GM12878 (cell line): ENCODE measurements around the gene TRAPPC6A. TPM values are rescaled to one million over a fixed set of nuclear protein-coding genes. Genes with fewer than 3 reads are reported as not detected.

Source experiments
- ATAC-seq: fragments of 200-7000 bp; cut with Tn5 transposase; 3 replicates; pipeline ENCODE4 v1.9.1; 2020; ENCODE audit warnings: mild to moderate bottlenecking, moderate library complexity
- BruUV-seq: library from RNA; stranded (reverse); fragments of 400-500 nt; replicated peaks from 2 replicates; lab custom pipeline; 2021; lab: Mats Ljungman, UMichigan
- CTCF ChIA-PET: fragments of 300-600 bp; sonication (Branson Sonifier 250); formaldehyde crosslinking; extraction: SDS; loops from one replicate; lab custom pipeline; 2021; ENCODE audit warnings: inconsistent platforms; lab: Yijun Ruan, JAX
- POLR2A ChIA-PET: fragments of 350-600 bp; formaldehyde crosslinking; extraction: SDS; loops from one replicate; lab custom pipeline; 2021; ENCODE audit warnings: inconsistent platforms; lab: Charles Lee
- RAD21 ChIA-PET: fragments of 300-600 bp; sonication (Branson Sonifier 250); formaldehyde crosslinking; loops from one replicate; lab custom pipeline; 2023; ENCODE audit warnings: antibody characterized with exemption; ENCODE audit not compliant: unreplicated experiment; lab: Charles Lee
- SMC1A ChIA-PET: fragments of 300-600 bp; sonication (Branson Sonifier 250); formaldehyde crosslinking; loops from one replicate; lab custom pipeline; 2023; ENCODE audit not compliant: unreplicated experiment, uncharacterized antibody; lab: Charles Lee
- DNase-seq: peaks from one replicate; pipeline ENCODE4 v3.0.0-alpha.2; 2011; ENCODE audit warnings: low read depth, low spot score
- FAIRE-seq: peaks from 3 replicates; lab custom pipeline; 2011; peaks lifted over from hg19 to GRCh38; lab: Jason Lieb, UNC
- H2AFZ ChIP-seq: 2 replicates; pipeline ENCODE4 v1.6.0; 2011; ENCODE audit warnings: low read depth, low read length, control low read depth; ENCODE audit not compliant: control insufficient read depth
- H3K27ac ChIP-seq: 2 replicates; pipeline ENCODE4 v1.5.1; 2011; ENCODE audit warnings: control low read depth; ENCODE audit not compliant: control insufficient read depth, insufficient read depth
- H3K27me3 ChIP-seq, 2 experiments: replicated peaks in 1 of 2; 2 replicates each; pipeline versions ENCODE4 v1.6.0 to v1.6.1; 2011; ENCODE audit warnings: low read length in 1 of 2; ENCODE audit not compliant: control insufficient read depth in 2 of 2, insufficient read depth in 2 of 2
- H3K36me3 ChIP-seq, 2 experiments: 2 replicates each; pipeline ENCODE4 v1.5.1; 2011; ENCODE audit warnings: low read length in 1 of 2; ENCODE audit not compliant: control insufficient read depth in 2 of 2, insufficient read depth in 2 of 2
- H3K4me1 ChIP-seq: 2 replicates; pipeline ENCODE4 v1.6.1; 2011; ENCODE audit warnings: mild to moderate bottlenecking, low read length, moderate library complexity, mixed read lengths; ENCODE audit not compliant: control insufficient read depth, insufficient read depth
- H3K4me2 ChIP-seq: 2 replicates; pipeline ENCODE4 v1.6.0; 2011; ENCODE audit warnings: control low read depth; ENCODE audit not compliant: control insufficient read depth, insufficient read depth
- H3K4me3 ChIP-seq: fragments of 200-600 bp; sonication (generic); 2 replicates; pipeline ENCODE4 v1.5.1; 2016
- H3K79me2 ChIP-seq: 2 replicates; pipeline ENCODE4 v1.6.0; 2011; ENCODE audit warnings: low read length; ENCODE audit not compliant: control insufficient read depth, insufficient read depth
- H3K9ac ChIP-seq: 2 replicates; pipeline ENCODE4 v1.8.0; 2011; ENCODE audit warnings: low read length, control low read depth, mixed read lengths; ENCODE audit not compliant: control insufficient read depth, insufficient read depth
- H3K9me3 ChIP-seq: replicated peaks from 3 replicates; pipeline ENCODE4 v1.5.1; 2011; ENCODE audit warnings: mild to moderate bottlenecking, low read length; ENCODE audit not compliant: control insufficient read depth, insufficient read depth
- H4K20me1 ChIP-seq: 2 replicates; pipeline ENCODE4 v1.6.0; 2011; ENCODE audit not compliant: control insufficient read depth, insufficient read depth
- IKZF1 ChIP-seq: fragments of 450-650 bp; conservative IDR thresholded peaks from 2 replicates; pipeline ENCODE4 v1.6.1; 2017; ENCODE audit warnings: antibody characterized with exemption, mild to moderate bottlenecking
- SIX5 ChIP-seq: IDR thresholded peaks from 2 replicates; pipeline ENCODE4 v1.6.1; 2011; ENCODE audit warnings: mild to moderate bottlenecking, low read depth, low read length, moderate library complexity; ENCODE audit not compliant: severe bottlenecking
- SP1 ChIP-seq: IDR thresholded peaks from one replicate; pipeline ENCODE4 v1.6.1; 2011; ENCODE audit warnings: low read depth, low read length
- ZNF207 ChIP-seq: fragments of 450-650 bp; IDR thresholded peaks from 2 replicates; pipeline ENCODE4 v1.6.1; 2014; ENCODE audit warnings: antibody characterized with exemption, mild to moderate bottlenecking, borderline replicate concordance
- ZSCAN29 ChIP-seq: fragments of 450-650 bp; IDR thresholded peaks from 2 replicates; pipeline ENCODE4 v1.6.1; 2017; ENCODE audit warnings: mild to moderate bottlenecking, moderate library complexity
- WGBS: methylation state at CpG from one replicate; pipeline ENCODE4 v1.1.6; 2016; ENCODE audit warnings: low lambda C conversion rate; ENCODE audit not compliant: insufficient replicate concordance, insufficient coverage; ENCODE audit errors: missing lambda C conversion rate; 5-methylcytosine and 5-hydroxymethylcytosine counted together
- in situ Hi-C: fragments of 300-500 bp; cut with MboI; formaldehyde crosslinking; loops from 9 replicates; pipeline ENCODE4 v1.14.3; 2018; ENCODE audit warnings: mixed read lengths
- intact Hi-C: fragments of 100-400 bp; cut with micrococcal nuclease; formaldehyde crosslinking; loops from one replicate; pipeline ENCODE4 v1.14.2; 2022; ENCODE audit not compliant: unreplicated experiment
- polyA plus RNA-seq, 11 experiments: library from polyadenylated mRNA; depleted of rRNA in 4 of 11; unstranded in 6 of 11; stranded (reverse) in 5 of 11; fragments of >200 nt; fragmentation: Nextera tagmentation in 4 of 11; fragmentation: Illumina TruSeq in 1 of 11; extraction: Ambion mirVana in 4 of 11; extraction: Trizol in 1 of 11; gene quantifications; 1 replicate in 1 of 11; 2 replicates in 10 of 11; pipeline versions ENCODE4 v1.2.1 to v1.2.3, GENCODE V29; 2011 to 2016; ENCODE audit warnings: inconsistent platforms in 2 of 11, missing spikeins in 2 of 11, low read depth in 1 of 11
- total RNA-seq, 4 experiments: library from RNA; depleted of rRNA in 3 of 4; stranded (reverse); fragments of >200 nt in 3 of 4; fragmentation: Illumina TruSeq in 1 of 4; extraction: Trizol in 1 of 4; gene quantifications; 2 replicates each; pipeline versions ENCODE4 v1.2.1 to v1.2.3, GENCODE V29; 2013 to 2021
- TF ChIP-seq, protein P1 (sequence below): IDR thresholded peaks from 2 replicates; pipeline ENCODE4 v1.6.1; 2011; ENCODE audit warnings: mild to moderate bottlenecking, low read depth, low read length, moderate library complexity; ENCODE audit not compliant: insufficient replicate concordance
- TF ChIP-seq, protein P2 (sequence below): fragments of 450-650 bp; formaldehyde crosslinking; IDR thresholded peaks from 2 replicates; pipeline ENCODE4 v1.4.0; 2022; ENCODE audit warnings: mild to moderate bottlenecking, moderate library complexity
- TF ChIP-seq, protein P3 (sequence below): IDR thresholded peaks from 2 replicates; pipeline ENCODE4 v1.6.1; 2012; ENCODE audit warnings: low read depth, low read length, improper control_type of control experiment

The TRAPPC6A gene
- total and polyA plus RNA-seq, 10 of the 15 experiments (the other 5 are each of a cell fraction or from before 2014, with no cell fraction given): 1.8 to 83.9 (median 35.8) TPM

DNA sequence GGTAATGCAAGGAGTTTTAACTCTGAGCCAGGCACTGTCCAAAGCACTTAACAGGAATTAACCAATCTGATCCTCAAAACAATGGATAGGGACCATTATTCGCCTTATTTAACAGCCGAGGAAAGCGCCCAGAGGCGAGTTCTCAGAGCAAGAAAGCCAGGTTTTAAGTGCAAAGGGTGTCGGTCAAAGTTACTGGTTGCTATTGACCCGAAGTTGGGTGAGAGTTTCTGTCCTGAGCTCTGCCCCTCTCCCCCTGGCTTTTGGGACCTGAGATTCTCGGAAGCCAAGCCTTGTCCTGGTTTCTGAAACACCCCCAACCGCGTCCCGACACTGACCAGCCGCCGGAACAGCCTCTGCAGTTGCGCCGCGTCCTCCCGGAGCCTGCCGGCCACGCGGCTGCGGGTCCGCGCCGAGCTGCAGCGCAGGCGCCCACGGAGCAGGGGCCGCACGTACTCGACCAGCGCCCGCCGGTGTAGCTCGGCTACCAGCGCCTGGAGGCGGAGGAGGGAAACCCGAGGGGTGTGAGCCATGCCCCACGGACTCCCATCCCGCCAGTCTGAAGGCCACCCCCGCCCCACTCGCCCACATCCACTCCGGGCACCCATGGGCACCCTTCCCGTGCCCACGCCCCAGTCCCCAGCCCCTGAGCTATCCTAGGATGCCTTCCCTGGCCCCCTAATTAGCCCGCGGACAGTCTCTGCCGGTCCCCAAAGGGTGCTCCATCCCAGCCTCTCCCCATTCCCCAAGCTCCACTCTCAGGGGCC lies 39.3 kb upstream of the TRAPPC6A start:
- BruUV-seq: no TSS peak
- ChIA-PET SMC1A (no interaction called here), RAD21 (no interaction called here), CTCF (no interaction called here), POLR2A (no interaction called here)
- WGBS: 56% methylated on average over 39 of the region's 46 CpGs
- DNase-seq (no peak), FAIRE-seq (no peak), ATAC-seq (no peak)
- Histone ChIP-seq H3K36me3 (no peaks in the 10 kb centered on the region), H3K4me3 (no peak overlapping the region), H3K79me2 (no peaks in the 10 kb centered on the region), H3K9me3 (no peaks in the 10 kb centered on the region), H3K27me3 (peaks cover 2 to 3% of the 10 kb centered on the region in 2 experiments), H3K4me2 (no peak overlapping the region), H3K9ac (no peak overlapping the region), H3K27ac (no peak overlapping the region), H2AFZ (no peak overlapping the region), H3K4me1 (no peaks in the 10 kb centered on the region), H4K20me1 (no peaks in the 10 kb centered on the region)
- intact Hi-C loops: no loop called here
- in situ Hi-C loops: no loop called here
- TF ChIP-seq, protein P1, sequence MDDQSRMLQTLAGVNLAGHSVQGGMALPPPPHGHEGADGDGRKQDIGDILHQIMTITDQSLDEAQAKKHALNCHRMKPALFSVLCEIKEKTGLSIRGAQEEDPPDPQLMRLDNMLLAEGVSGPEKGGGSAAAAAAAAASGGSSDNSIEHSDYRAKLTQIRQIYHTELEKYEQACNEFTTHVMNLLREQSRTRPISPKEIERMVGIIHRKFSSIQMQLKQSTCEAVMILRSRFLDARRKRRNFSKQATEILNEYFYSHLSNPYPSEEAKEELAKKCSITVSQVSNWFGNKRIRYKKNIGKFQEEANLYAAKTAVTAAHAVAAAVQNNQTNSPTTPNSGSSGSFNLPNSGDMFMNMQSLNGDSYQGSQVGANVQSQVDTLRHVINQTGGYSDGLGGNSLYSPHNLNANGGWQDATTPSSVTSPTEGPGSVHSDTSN: no peak
- TF ChIP-seq IKZF1: no peak
- no peak for TF ChIP-seq SP1
- no peak for TF ChIP-seq ZNF207
- TF ChIP-seq, protein P2, sequence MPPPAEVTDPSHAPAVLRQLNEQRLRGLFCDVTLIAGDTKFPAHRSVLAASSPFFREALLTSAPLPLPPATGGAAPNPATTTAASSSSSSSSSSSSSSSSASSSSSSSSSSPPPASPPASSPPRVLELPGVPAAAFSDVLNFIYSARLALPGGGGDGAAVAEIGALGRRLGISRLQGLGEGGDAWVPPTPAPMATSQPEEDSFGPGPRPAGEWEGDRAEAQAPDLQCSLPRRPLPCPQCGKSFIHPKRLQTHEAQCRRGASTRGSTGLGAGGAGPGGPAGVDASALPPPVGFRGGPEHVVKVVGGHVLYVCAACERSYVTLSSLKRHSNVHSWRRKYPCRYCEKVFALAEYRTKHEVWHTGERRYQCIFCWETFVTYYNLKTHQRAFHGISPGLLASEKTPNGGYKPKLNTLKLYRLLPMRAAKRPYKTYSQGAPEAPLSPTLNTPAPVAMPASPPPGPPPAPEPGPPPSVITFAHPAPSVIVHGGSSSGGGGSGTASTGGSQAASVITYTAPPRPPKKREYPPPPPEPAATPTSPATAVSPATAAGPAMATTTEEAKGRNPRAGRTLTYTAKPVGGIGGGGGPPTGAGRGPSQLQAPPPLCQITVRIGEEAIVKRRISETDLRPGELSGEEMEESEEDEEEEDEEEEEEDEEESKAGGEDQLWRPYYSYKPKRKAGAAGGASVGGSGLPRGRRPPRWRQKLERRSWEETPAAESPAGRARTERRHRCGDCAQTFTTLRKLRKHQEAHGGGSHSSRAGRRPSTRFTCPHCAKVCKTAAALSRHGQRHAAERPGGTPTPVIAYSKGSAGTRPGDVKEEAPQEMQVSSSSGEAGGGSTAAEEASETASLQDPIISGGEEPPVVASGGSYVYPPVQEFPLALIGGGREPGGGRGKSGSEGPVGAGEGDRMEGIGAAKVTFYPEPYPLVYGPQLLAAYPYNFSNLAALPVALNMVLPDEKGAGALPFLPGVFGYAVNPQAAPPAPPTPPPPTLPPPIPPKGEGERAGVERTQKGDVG (CRISPR knock-in tag): no peak
- TF ChIP-seq ZSCAN29: no peak
- TF ChIP-seq, protein P3, sequence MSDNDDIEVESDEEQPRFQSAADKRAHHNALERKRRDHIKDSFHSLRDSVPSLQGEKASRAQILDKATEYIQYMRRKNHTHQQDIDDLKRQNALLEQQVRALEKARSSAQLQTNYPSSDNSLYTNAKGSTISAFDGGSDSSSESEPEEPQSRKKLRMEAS: no peak
- no peak for TF ChIP-seq SIX5
- TF ChIP-seq, all 136 proteins: peak for 0
